Activated naive CD4-positive, alpha-beta T cell treated with anti-CD3 and anti-CD28 coated beads for 36 hours (primary cell): Measurements from ENCODE around the gene MT2A. TPM values are rescaled to one million over a fixed set of nuclear protein-coding genes. Genes with fewer than 3 reads are reported as not detected.
"Not testable (repeated sequence)": the region's sequence is repeated elsewhere in the genome, so short reads cannot be mapped to it uniquely, and the experiment has no call there.

Experiments
- CTCF ChIA-PET: fragments of 350-600 bp; sonication (Branson Sonifier 250); formaldehyde crosslinking; loops from one replicate; lab custom pipeline; 2021; ENCODE audit warnings: antibody characterized with exemption; lab: Charles Lee
- DNase-seq: peaks from one replicate; pipeline ENCODE4 v3.0.0-alpha.2; 2020
- H3K27ac Mint-ChIP-seq: one replicate; pipeline ENCODE4 v1.8.0; 2021; ENCODE audit warnings: mild to moderate bottlenecking, mixed read lengths
- H3K27me3 Mint-ChIP-seq: one replicate; pipeline ENCODE4 v1.8.0; 2021; ENCODE audit warnings: low read depth, mixed read lengths
- H3K36me3 Mint-ChIP-seq: one replicate; pipeline ENCODE4 v1.8.0; 2021; ENCODE audit warnings: low read depth, mixed read lengths
- H3K4me1 Mint-ChIP-seq: one replicate; pipeline ENCODE4 v1.8.0; 2021; ENCODE audit warnings: low read depth, mixed read lengths
- H3K4me3 Mint-ChIP-seq: one replicate; pipeline ENCODE4 v1.8.0; 2021; ENCODE audit warnings: mild to moderate bottlenecking, moderate library complexity, mixed read lengths
- H3K9me3 Mint-ChIP-seq: one replicate; pipeline ENCODE4 v1.8.0; 2021; ENCODE audit warnings: mixed read lengths
- intact Hi-C: fragments of 100-400 bp; cut with micrococcal nuclease; formaldehyde crosslinking; loops from one replicate; pipeline ENCODE4 v1.15.1; 2023
- total RNA-seq, 2 experiments: library from RNA; stranded (reverse); gene quantifications; one replicate each; pipeline ENCODE4 v1.2.3, GENCODE V29; 2021

MT2A gene
- total RNA-seq, 2 experiments from 2014 or later = 95.7 to 130 TPM

- peaks cover under 1% of the 10 kb centered on the region for H3K27me3 Mint-ChIP-seq
- no peak overlapping the region for H3K4me3 Mint-ChIP-seq
- H3K4me1 Mint-ChIP-seq = peaks cover 78% of the 10 kb centered on the region
- H3K9me3 Mint-ChIP-seq = no peaks in the 10 kb centered on the region
- intact Hi-C loops = loop anchor here (5.0 kb wide), 4 partner anchors 321 to 926 kb away; partner anchors contain the start of genes CCDC102A, HERPUD1 and NLRC5
- CTCF ChIA-PET = interaction anchor here (0.7 to 3.5 kb wide), 3 partner anchors 11 to 576 kb away, joined by 3 to 12 read pairs (median 5); no protein-coding TSS in a partner anchor
- peak overlapping the region; percentile 88 for H3K27ac Mint-ChIP-seq
- H3K36me3 Mint-ChIP-seq = no peaks in the 10 kb centered on the region
- no peak for DNase-seq
These were observed 3.0 kb downstream of the MT2A start for GRCh38 chr16:56611281-56611833.

GRCh38 chr16:56613706-56614105, 5.3 kb downstream of the MT2A start:
- Mint-ChIP-seq H3K27ac (peak overlapping the region; percentile 73), H3K27me3 (peaks cover 16% of the 10 kb centered on the region), H3K4me1 (peaks cover 68% of the 10 kb centered on the region), H3K9me3 (no peaks in the 10 kb centered on the region), H3K4me3 (no peak overlapping the region), H3K36me3 (no peaks in the 10 kb centered on the region)
- CTCF ChIA-PET = interaction anchor here (3.5 kb wide), 1 partner anchor 88 kb away, joined by 12 read pairs; no protein-coding TSS in a partner anchor
- intact Hi-C loops = loop anchor here (1.0 to 5.0 kb wide), 7 partner anchors 12 to 989 kb away; partner anchors contain the start of genes CCDC102A, HERPUD1, MT1E and NLRC5
- no peak for DNase-seq

- Mint-ChIP-seq H3K36me3 (no peaks in the 10 kb centered on the region), H3K4me3 (no peak overlapping the region), H3K4me1 (peaks cover 59% of the 10 kb centered on the region), H3K27ac (no peak overlapping the region), H3K9me3 (no peaks in the 10 kb centered on the region), H3K27me3 (peaks cover 20% of the 10 kb centered on the region)
- DNase-seq = peak; percentile 58
- intact Hi-C loops = loop anchor here (1.0 to 5.0 kb wide), 7 partner anchors 11 to 988 kb away; partner anchors contain the start of genes CCDC102A, HERPUD1, MT1E and NLRC5
- CTCF ChIA-PET = interaction anchor here (1.3 to 1.4 kb wide), 2 partner anchors 11 to 34 kb away, joined by 3 to 4 read pairs; no protein-coding TSS in a partner anchor
These were observed 6.2 kb downstream of the MT2A start for GRCh38 chr16:56614549-56614991.

- peaks cover 52% of the 10 kb centered on the region for H3K4me1 Mint-ChIP-seq
- H3K27ac Mint-ChIP-seq = no peak overlapping the region
- DNase-seq = no peak
- no peaks in the 10 kb centered on the region for H3K9me3 Mint-ChIP-seq
- H3K36me3 Mint-ChIP-seq = no peaks in the 10 kb centered on the region
- peaks cover 20% of the 10 kb centered on the region for H3K27me3 Mint-ChIP-seq
- CTCF ChIA-PET = interaction anchor here (1.3 to 1.4 kb wide), 2 partner anchors 12 to 35 kb away, joined by 3 to 4 read pairs; no protein-coding TSS in a partner anchor
- no peak overlapping the region for H3K4me3 Mint-ChIP-seq
- intact Hi-C loops = loop anchor here (2.0 kb wide), 1 partner anchor 987 kb away; no protein-coding TSS in a partner anchor
These were observed 7.0 kb downstream of the MT2A start for GRCh38 chr16:56615353-56615752.

- CTCF ChIA-PET = interaction anchor here (0.6 kb wide), 1 partner anchor 1155 kb away, joined by 3 read pairs; no protein-coding TSS in a partner anchor
- Mint-ChIP-seq H3K9me3 (no peaks in the 10 kb centered on the region), H3K4me1 (peaks cover 38% of the 10 kb centered on the region), H3K36me3 (no peaks in the 10 kb centered on the region), H3K27me3 (peaks cover 20% of the 10 kb centered on the region), H3K4me3 (peak overlapping the region; percentile 38), H3K27ac (no peak overlapping the region)
- no peak for DNase-seq
- intact Hi-C loops = no loop called here
These were observed 8.3 kb downstream of the MT2A start for GRCh38 chr16:56616608-56617211.

GRCh38 chr16:56617212-56618085, 9.1 kb downstream of the MT2A start:
- Mint-ChIP-seq H3K9me3 (no peaks in the 10 kb centered on the region), H3K4me1 (peaks cover 34% of the 10 kb centered on the region), H3K27me3 (peaks cover 20% of the 10 kb centered on the region), H3K27ac (no peak overlapping the region), H3K36me3 (no peaks in the 10 kb centered on the region), H3K4me3 (peak overlapping the region; percentile 38)
- intact Hi-C loops = no loop called here
- CTCF ChIA-PET = interaction anchor here (1.0 kb wide), 1 partner anchor 84 kb away, joined by 3 read pairs; no protein-coding TSS in a partner anchor
- peak; percentile 71 for DNase-seq

- Mint-ChIP-seq H3K27me3 (peaks cover 20% of the 10 kb centered on the region), H3K9me3 (no peaks in the 10 kb centered on the region), H3K4me1 (peaks cover 30% of the 10 kb centered on the region), H3K36me3 (no peaks in the 10 kb centered on the region), H3K4me3 (no peak overlapping the region), H3K27ac (no peak overlapping the region)
- DNase-seq = no peak
- CTCF ChIA-PET = interaction anchor here (1.0 kb wide), 1 partner anchor 84 kb away, joined by 3 read pairs; no protein-coding TSS in a partner anchor
- intact Hi-C loops = no loop called here
These were observed 9.8 kb downstream of the MT2A start for GRCh38 chr16:56618138-56618537.

GRCh38 chr16:56620339-56620897, 12.0 kb downstream of the MT2A start:
- peaks cover 15% of the 10 kb centered on the region for H3K4me1 Mint-ChIP-seq
- CTCF ChIA-PET = no interaction called here
- no peaks in the 10 kb centered on the region for H3K36me3 Mint-ChIP-seq
- no peaks in the 10 kb centered on the region for H3K9me3 Mint-ChIP-seq
- peaks cover 28% of the 10 kb centered on the region for H3K27me3 Mint-ChIP-seq
- H3K4me3 Mint-ChIP-seq = no peak overlapping the region
- intact Hi-C loops = no loop called here
- H3K27ac Mint-ChIP-seq = no peak overlapping the region
- DNase-seq = no peak

GRCh38 chr16:56621665-56622445, 13.5 kb downstream of the MT2A start:
- H3K27me3 Mint-ChIP-seq = peaks cover 34% of the 10 kb centered on the region
- H3K9me3 Mint-ChIP-seq, DNase-seq, H3K4me3 Mint-ChIP-seq, H3K27ac Mint-ChIP-seq, H3K36me3 Mint-ChIP-seq, intact Hi-C loops, CTCF ChIA-PET: not testable (repeated sequence)
- H3K4me1 Mint-ChIP-seq = peaks cover 19% of the 10 kb centered on the region

GRCh38 chr16:56623184-56623583, 14.8 kb downstream of the MT2A start:
- intact Hi-C loops = not testable (repeated sequence)

GRCh38 chr16:56623637-56624036, 15.3 kb downstream of the MT2A start:
- no peaks in the 10 kb centered on the region for H3K36me3 Mint-ChIP-seq
- no peak for DNase-seq
- peaks cover 28% of the 10 kb centered on the region for H3K27me3 Mint-ChIP-seq
- H3K9me3 Mint-ChIP-seq = no peaks in the 10 kb centered on the region
- intact Hi-C loops = loop anchor here (2.0 kb wide), 1 partner anchor 19 kb away; no protein-coding TSS in a partner anchor
- no peak overlapping the region for H3K27ac Mint-ChIP-seq
- CTCF ChIA-PET = interaction anchor here (1.3 to 1.5 kb wide), 2 partner anchors 20 to 78 kb away, joined by 6 to 7 read pairs; no protein-coding TSS in a partner anchor
- peaks cover 14% of the 10 kb centered on the region for H3K4me1 Mint-ChIP-seq
- H3K4me3 Mint-ChIP-seq = no peak overlapping the region

More at GRCh38 chr16:56623184-56623583, 14.8 kb downstream of the MT2A start:
- DNase-seq, H3K9me3 Mint-ChIP-seq, H3K36me3 Mint-ChIP-seq, H3K4me3 Mint-ChIP-seq, H3K27ac Mint-ChIP-seq: not testable (repeated sequence)
- Mint-ChIP-seq H3K27me3 (peaks cover 30% of the 10 kb centered on the region), H3K4me1 (peaks cover 14% of the 10 kb centered on the region)
- CTCF ChIA-PET = interaction anchor here (1.3 to 1.5 kb wide), 2 partner anchors 19 to 79 kb away, joined by 6 to 7 read pairs; no protein-coding TSS in a partner anchor
